ENCODE measurements around the gene RNF130.
A peak's percentile ranks its signal among the peaks of the same experiment; 100 is the strongest.

RNF130 gene

GRCh38 chr5:179916523-179916922 is 155.0 kb downstream of the RNF130 start:
- no peak for DNase-seq (ENCODE audit: low read depth in 2 of 2)

GRCh38 chr5:179915406-179915935 is 156.1 kb downstream of the RNF130 start:
- no peak for DNase-seq (ENCODE audit: low read depth in 2 of 2)

- no peak for DNase-seq (ENCODE audit: low read depth in 2 of 2)
These were observed 157.4 kb downstream of the RNF130 start for GRCh38 chr5:179914032-179914755.

- DNase-seq (ENCODE audit: low read depth in 2 of 2), result no peak
These were observed 158.1 kb downstream of the RNF130 start for GRCh38 chr5:179913461-179913860.

GRCh38 chr5:179912951-179913350 is 158.6 kb downstream of the RNF130 start:
- DNase-seq (ENCODE audit: low read depth in 2 of 2), result no peak

GRCh38 chr5:179912386-179912785 is 159.2 kb downstream of the RNF130 start:
- no peak for DNase-seq (ENCODE audit: low read depth in 2 of 2)

GRCh38 chr5:179909224-179909623 is 162.3 kb downstream of the RNF130 start:
- DNase-seq (ENCODE audit: low read depth in 2 of 2), result no peak

- DNase-seq (ENCODE audit: low read depth in 2 of 2), result peak in 1 of 2 donors; percentile 6
These were observed 163.0 kb downstream of the RNF130 start for GRCh38 chr5:179908528-179908927.

- peak; percentile 51 to 61 for DNase-seq (ENCODE audit: low read depth in 2 of 2)
These were observed 163.8 kb downstream of the RNF130 start, which contains the start of gene TBC1D9B for GRCh38 chr5:179907556-179908324. TBC1D9B (minus strand) TSS chr5:179907897; CDS start chr5:179907821, 76 bp downstream.

- peak; percentile 13 to 19 for DNase-seq (ENCODE audit: low read depth in 2 of 2)
These were observed 164.6 kb downstream of the RNF130 start for GRCh38 chr5:179906795-179907555.

GRCh38 chr5:179906294-179906794 is 165.2 kb downstream of the RNF130 start:
- DNase-seq (ENCODE audit: low read depth in 2 of 2), result no peak

GRCh38 chr5:179905161-179905560 is 166.4 kb downstream of the RNF130 start:
- no peak for DNase-seq (ENCODE audit: low read depth in 2 of 2)

Data from stimulated activated CD4-positive, alpha-beta T cell treated with anti-CD3 and anti-CD28 coated beads, Interleukin-4, amount 100 ng/mL, for 48 hours (primary cell).